Endothelial cell of umbilical vein (primary cell): ENCODE results near the gene IQCE. TPM values are rescaled to one million over a fixed set of nuclear protein-coding genes. Genes with fewer than 3 reads are reported as not detected.

ENCODE experiments used
- BruUV-seq: library from RNA; stranded (reverse); fragments of 400-500 nt; replicated peaks from 2 replicates; lab custom pipeline; 2021; lab: Mats Ljungman, UMichigan
- CTCF ChIA-PET: fragments of 300-600, 350-600 bp; sonication (Branson Sonifier 250); formaldehyde crosslinking; loops from one replicate; lab custom pipeline; 2021; ENCODE audit warnings: antibody characterized with exemption, inconsistent platforms; lab: Charles Lee
- POLR2A ChIA-PET: fragments of 300-600, 350-600 bp; sonication (Branson Sonifier 250); formaldehyde crosslinking; loops from one replicate; lab custom pipeline; 2021; ENCODE audit warnings: antibody characterized with exemption, inconsistent platforms; lab: Charles Lee
- DNase-seq: peaks from one replicate; pipeline ENCODE4 v3.0.0-alpha.2; 2011; ENCODE audit warnings: low read depth, low spot score
- FAIRE-seq: peaks from 2 replicates; lab custom pipeline; 2011; peaks lifted over from hg19 to GRCh38; lab: Jason Lieb, UNC
- H2AFZ ChIP-seq: 2 replicates; pipeline ENCODE4 v1.6.0; 2012; ENCODE audit warnings: low read depth, low read length, control low read depth, inconsistent platforms
- H3K27ac ChIP-seq: 2 replicates; pipeline ENCODE4 v1.5.1; 2011; ENCODE audit warnings: low read depth, mild to moderate bottlenecking, control low read depth, low read length, moderate library complexity; ENCODE audit not compliant: insufficient read depth
- H3K27me3 ChIP-seq, 2 experiments: 2 replicates each; pipeline versions ENCODE4 v1.6.0 to v1.6.1; 2011; ENCODE audit warnings: low read length in 2 of 2, mixed read lengths in 1 of 2; ENCODE audit not compliant: control insufficient read depth in 2 of 2, insufficient read depth in 2 of 2
- H3K36me3 ChIP-seq, 2 experiments: 2 replicates in 1 of 2; 3 replicates in 1 of 2; pipeline ENCODE4 v1.5.1; 2011; ENCODE audit warnings: low read length in 2 of 2, mild to moderate bottlenecking in 1 of 2, moderate library complexity in 1 of 2; ENCODE audit not compliant: control insufficient read depth in 2 of 2, insufficient read depth in 2 of 2; ENCODE audit errors: extremely low read depth in 1 of 2
- H3K4me1 ChIP-seq: 3 replicates; pipeline ENCODE4 v1.5.1; 2011; ENCODE audit warnings: mild to moderate bottlenecking, low read length; ENCODE audit not compliant: control insufficient read depth, insufficient read depth; ENCODE audit errors: extremely low read depth
- H3K4me2 ChIP-seq: 2 replicates; pipeline ENCODE4 v1.6.1; 2011; ENCODE audit warnings: low read length, control low read depth, mixed read lengths; ENCODE audit not compliant: insufficient read depth
- H3K4me3 ChIP-seq, 3 experiments: fragments of 200-600 bp in 1 of 3; sonication (generic), shearing (Covaris generic) in 1 of 3; replicated peaks in 1 of 3; 2 replicates each; pipeline ENCODE4 v1.5.1; 2011 to 2016; ENCODE audit warnings: control low read depth in 3 of 3, low read length in 3 of 3, mild to moderate bottlenecking in 2 of 3, inconsistent platforms in 1 of 3, low read depth in 1 of 3, moderate library complexity in 1 of 3; ENCODE audit not compliant: insufficient read depth in 1 of 3
- H3K79me2 ChIP-seq: 2 replicates; pipeline ENCODE4 v1.6.0; 2012; ENCODE audit warnings: low read length, inconsistent platforms; ENCODE audit not compliant: control insufficient read depth, insufficient read depth
- H3K9ac ChIP-seq: replicated peaks from 2 replicates; pipeline ENCODE3; 2011; ENCODE audit warnings: low read length, control low read depth; ENCODE audit not compliant: insufficient read depth; ENCODE audit errors: extremely low read depth
- H3K9me1 ChIP-seq: replicated peaks from 3 replicates; pipeline ENCODE4 v1.6.0; 2011; ENCODE audit warnings: mild to moderate bottlenecking, low read length; ENCODE audit not compliant: control insufficient read depth, insufficient read depth; ENCODE audit errors: extremely low read depth
- H3K9me3 ChIP-seq: replicated peaks from 2 replicates; pipeline ENCODE4 v1.5.1; 2012; ENCODE audit warnings: low read length, inconsistent platforms; ENCODE audit not compliant: control insufficient read depth, insufficient read depth
- H4K20me1 ChIP-seq: replicated peaks from 2 replicates; pipeline ENCODE3; 2011; ENCODE audit warnings: mild to moderate bottlenecking, low read length; ENCODE audit not compliant: control insufficient read depth, insufficient read depth; ENCODE audit errors: extremely low read depth
- FOS ChIP-seq: IDR thresholded peaks from 2 replicates; pipeline ENCODE4 v1.6.1; 2011; ENCODE audit warnings: mild to moderate bottlenecking, low read length, moderate library complexity, borderline replicate concordance; ENCODE audit not compliant: insufficient read depth
- GATA2 ChIP-seq: IDR thresholded peaks from 2 replicates; pipeline ENCODE4 v1.7.0; 2011; ENCODE audit warnings: low read depth, mild to moderate bottlenecking, moderate library complexity, mixed read lengths, low read length; ENCODE audit not compliant: insufficient read length, insufficient read depth
- JUN ChIP-seq: IDR thresholded peaks from 2 replicates; pipeline ENCODE4 v1.6.1; 2011; ENCODE audit warnings: borderline replicate concordance, low read depth; ENCODE audit not compliant: insufficient read length, insufficient read depth
- MAX ChIP-seq: IDR thresholded peaks from 2 replicates; pipeline ENCODE4 v1.6.1; 2011; ENCODE audit not compliant: insufficient read depth, insufficient read length
- MYC ChIP-seq: IDR thresholded peaks from one replicate; pipeline ENCODE4 v1.6.1; 2011; ENCODE audit warnings: mild to moderate bottlenecking, low read depth, low read length
- POLR2A ChIP-seq: IDR thresholded peaks from 2 replicates; pipeline ENCODE4 v1.6.1; 2012; ENCODE audit warnings: low read depth, mild to moderate bottlenecking, control low read depth, low read length
- POLR2AphosphoS5 ChIP-seq: IDR thresholded peaks from 2 replicates; pipeline ENCODE4 v1.6.1; 2012; ENCODE audit warnings: low read depth, mild to moderate bottlenecking, control low read depth, low read length, moderate library complexity; ENCODE audit not compliant: insufficient read depth
- dilution Hi-C: fragments of 300-500 bp; cut with MboI; formaldehyde crosslinking; loops from one replicate; pipeline ENCODE4 v1.15.0; 2019; ENCODE audit warnings: low sequenced_read_pairs; ENCODE audit not compliant: extremely low pct_ligation_motif_present
- intact Hi-C: fragments of 100-400 bp; cut with micrococcal nuclease; formaldehyde crosslinking; loops from one replicate; pipeline ENCODE4 v1.10.0; 2022
- polyA plus RNA-seq, 4 experiments: library from polyadenylated mRNA; depleted of rRNA in 3 of 4; stranded (reverse) in 3 of 4; unstranded in 1 of 4; fragments of >200 nt; gene quantifications; 2 replicates each; pipeline versions ENCODE4 v1.2.1 to v1.2.3, GENCODE V29; 2011 to 2012; ENCODE audit warnings: missing spikeins in 1 of 4
- total RNA-seq: library from RNA; stranded (reverse); gene quantifications from 2 replicates; pipeline ENCODE4 v1.2.3, GENCODE V29; 2021

The IQCE gene
- total and polyA plus RNA-seq, 2 donors (not counting 3 experiments of a cell fraction or from before 2014, with no cell fraction given): 4.9 to 14.5 TPM

GRCh38 chr7:2582006-2582735, 23.4 kb downstream of the IQCE start:
- ChIA-PET POLR2A (no interaction called here), CTCF (no interaction called here)
- Histone ChIP-seq H4K20me1 (no peaks in the 10 kb centered on the region), H3K9me1 (no peaks in the 10 kb centered on the region), H3K36me3 (peaks cover 0 to 3% of the 10 kb centered on the region in 2 experiments), H3K27ac (no peak overlapping the region), H3K27me3 (no peaks in the 10 kb centered on the region), H3K9ac (no peak overlapping the region), H2AFZ (no peak overlapping the region), H3K4me3 (no peak overlapping the region), H3K79me2 (no peaks in the 10 kb centered on the region), H3K9me3 (no peaks in the 10 kb centered on the region), H3K4me1 (no peaks in the 10 kb centered on the region), H3K4me2 (no peak overlapping the region)
- no peak for FAIRE-seq
- no TSS peak for BruUV-seq
- DNase-seq: no peak
- TF ChIP-seq POLR2A: no peak
- no peak for TF ChIP-seq FOS
- TF ChIP-seq MAX: no peak
- TF ChIP-seq MYC: no peak
- no peak for TF ChIP-seq GATA2
- no peak for TF ChIP-seq JUN
- no peak for TF ChIP-seq POLR2AphosphoS5
- intact Hi-C loops (no loop called here), dilution Hi-C loops (no loop called here)
